RWPE2 (cell line): ENCODE results near the gene SUCLG2.

Experiments used
- ATAC-seq: fragments of 200-7000 bp; cut with Tn5 transposase; 3 replicates; pipeline ENCODE4 v1.9.1; 2021; ENCODE audit warnings: low read depth
- DNase-seq: peaks from one replicate; pipeline ENCODE4 v3.0.0-alpha.2; 2020; ENCODE audit warnings: low spot score
- H3K27ac ChIP-seq: fragments of 450-650 bp; 2 replicates; pipeline ENCODE4 v1.5.1; 2017; ENCODE audit warnings: mild to moderate bottlenecking; ENCODE audit not compliant: poor library complexity, severe bottlenecking
- H3K27me3 ChIP-seq: fragments of 250-450 bp; sonication (Bioruptor Pico); 2 replicates; pipeline ENCODE4 v1.5.1; 2021; ENCODE audit warnings: mild to moderate bottlenecking, moderate library complexity; ENCODE audit not compliant: insufficient read depth, poor library complexity, severe bottlenecking
- H3K36me3 ChIP-seq: fragments of 250-450 bp; sonication (Bioruptor Pico); 2 replicates; pipeline ENCODE4 v1.5.1; 2020; ENCODE audit warnings: low read depth, mild to moderate bottlenecking, moderate library complexity
- H3K4me1 ChIP-seq: fragments of 250-450 bp; sonication (Bioruptor Pico); 2 replicates; pipeline ENCODE4 v1.5.1; 2021; ENCODE audit warnings: mild to moderate bottlenecking, moderate library complexity; ENCODE audit not compliant: insufficient read depth, poor library complexity, severe bottlenecking
- H3K4me3 ChIP-seq: fragments of 250-450 bp; sonication (Bioruptor Pico); 2 replicates; pipeline ENCODE4 v1.5.1; 2021; ENCODE audit warnings: mild to moderate bottlenecking, moderate library complexity; ENCODE audit not compliant: severe bottlenecking
- H3K9me3 ChIP-seq: fragments of 250-450 bp; sonication (Bioruptor Pico); 2 replicates; pipeline ENCODE4 v1.5.1; 2021; ENCODE audit warnings: mild to moderate bottlenecking, moderate library complexity; ENCODE audit not compliant: severe bottlenecking
- CTCF ChIP-seq: fragments of 450-650 bp; IDR thresholded peaks from one replicate; pipeline ENCODE4 v1.5.1; 2017; ENCODE audit warnings: mild to moderate bottlenecking, moderate library complexity; ENCODE audit not compliant: poor library complexity, severe bottlenecking

Gene SUCLG2

GRCh38 chr3:67653425-67654098 lies 850 bp downstream of the SUCLG2 start:
- H3K27me3 ChIP-seq: no peaks in the 10 kb centered on the region
- no peak for DNase-seq
- peak; percentile 6; the same call in 2 of the 3 replicates for ATAC-seq
- H3K4me3 ChIP-seq: peak overlapping the region; percentile 97
- H3K27ac ChIP-seq: peak overlapping the region; percentile 78
- no peaks in the 10 kb centered on the region for H3K9me3 ChIP-seq
- H3K4me1 ChIP-seq: peaks cover 9% of the 10 kb centered on the region
- H3K36me3 ChIP-seq: no peaks in the 10 kb centered on the region
- no peak for TF ChIP-seq CTCF

GRCh38 chr3:67650084-67650483 lies 4.3 kb downstream of the SUCLG2 start:
- no peak overlapping the region for H3K27ac ChIP-seq
- no peak overlapping the region for H3K4me3 ChIP-seq
- no peaks in the 10 kb centered on the region for H3K9me3 ChIP-seq
- no peak for TF ChIP-seq CTCF
- peaks cover 21% of the 10 kb centered on the region for H3K4me1 ChIP-seq
- ATAC-seq (no peak), DNase-seq (no peak)
- H3K27me3 ChIP-seq: no peaks in the 10 kb centered on the region
- no peaks in the 10 kb centered on the region for H3K36me3 ChIP-seq

- Histone ChIP-seq H3K36me3 (peaks cover 2% of the 10 kb centered on the region; the same call in 1 of the 2 replicates), H3K4me1 (peaks cover 20% of the 10 kb centered on the region), H3K27ac (no peak overlapping the region), H3K9me3 (no peaks in the 10 kb centered on the region), H3K27me3 (no peaks in the 10 kb centered on the region), H3K4me3 (no peak overlapping the region)
- ATAC-seq (no peak), DNase-seq (no peak)
- no peak for TF ChIP-seq CTCF
Measured at GRCh38 chr3:67649681-67650080, 4.7 kb downstream of the SUCLG2 start.

GRCh38 chr3:67648701-67649100 lies 5.7 kb downstream of the SUCLG2 start:
- Histone ChIP-seq H3K9me3 (no peaks in the 10 kb centered on the region), H3K4me1 (peaks cover 20% of the 10 kb centered on the region), H3K4me3 (no peak overlapping the region), H3K27me3 (no peaks in the 10 kb centered on the region), H3K27ac (peak overlapping the region; percentile 72), H3K36me3 (peaks cover 8% of the 10 kb centered on the region; the same call in 1 of the 2 replicates)
- no peak for ATAC-seq
- no peak for DNase-seq
- TF ChIP-seq CTCF: no peak

GRCh38 chr3:67648229-67648628 lies 6.2 kb downstream of the SUCLG2 start:
- Histone ChIP-seq H3K4me1 (peaks cover 19% of the 10 kb centered on the region), H3K9me3 (no peaks in the 10 kb centered on the region), H3K27ac (peak overlapping the region; percentile 72), H3K4me3 (no peak overlapping the region), H3K27me3 (no peaks in the 10 kb centered on the region), H3K36me3 (peaks cover 8% of the 10 kb centered on the region; the same call in 1 of the 2 replicates)
- ATAC-seq (no peak), DNase-seq (no peak)
- TF ChIP-seq CTCF: no peak
